Right ventricle myocardium superior (tissue), 1 donor: ENCODE data around the gene RBM34. TPM values are rescaled to one million over a fixed set of nuclear protein-coding genes. Genes with fewer than 3 reads are reported as not detected.
"Not testable (repeated sequence)": the region's sequence is repeated elsewhere in the genome, so short reads cannot be mapped to it uniquely, and the experiment has no call there.

Experiments
- ATAC-seq: fragments of 200-7000 bp; cut with Tn5 transposase; one replicate; pipeline ENCODE4 v1.9.1; 2020; ENCODE audit warnings: mild to moderate bottlenecking; ENCODE audit not compliant: poor library complexity
- DNase-seq: peaks from one replicate; pipeline ENCODE4 v3.0.0-alpha.2; 2020
- intact Hi-C: fragments of 100-400 bp; cut with DNase I; formaldehyde crosslinking; loops from one replicate; pipeline ENCODE4 v1.11.2; 2022
- total RNA-seq: library from RNA; stranded (reverse); fragmentation: NEBNext Ultra II Directional; extraction: Animal tissue kit (Norgen Biotek cat#: 25700); gene quantifications from one replicate; pipeline ENCODE4 v1.2.1, GENCODE V29; 2021
- donor health status: DM: no; HTN: yes; CAD: no; lungs with severe emphysema.

The RBM34 gene
- total RNA-seq, 1 donor from 2014 or later = 50.1 TPM

GRCh38 chr1:235098991-235099390 is 62.1 kb downstream of the RBM34 start:
- intact Hi-C loops = no loop called here
- ATAC-seq = no peak
- no peak for DNase-seq

- DNase-seq (no peak), ATAC-seq (no peak)
- intact Hi-C loops = no loop called here
Observed at GRCh38 chr1:235098547-235098946, 62.5 kb downstream of the RBM34 start.

- intact Hi-C loops, DNase-seq, ATAC-seq: not testable (repeated sequence)
Observed at GRCh38 chr1:235097501-235097900, 63.5 kb downstream of the RBM34 start.

- DNase-seq = no peak
- intact Hi-C loops = no loop called here
- no peak for ATAC-seq
Observed at GRCh38 chr1:235095938-235096562, 65.0 kb downstream of the RBM34 start.

- ATAC-seq (peak; percentile 88), DNase-seq (peak; percentile 89)
- intact Hi-C loops = no loop called here
Observed at GRCh38 chr1:235093696-235094592, 67.1 kb downstream of the RBM34 start.

- DNase-seq (peak; percentile 60), ATAC-seq (peak; percentile 92)
- intact Hi-C loops = no loop called here
Observed at GRCh38 chr1:235093013-235093695, 67.9 kb downstream of the RBM34 start.

DNA sequence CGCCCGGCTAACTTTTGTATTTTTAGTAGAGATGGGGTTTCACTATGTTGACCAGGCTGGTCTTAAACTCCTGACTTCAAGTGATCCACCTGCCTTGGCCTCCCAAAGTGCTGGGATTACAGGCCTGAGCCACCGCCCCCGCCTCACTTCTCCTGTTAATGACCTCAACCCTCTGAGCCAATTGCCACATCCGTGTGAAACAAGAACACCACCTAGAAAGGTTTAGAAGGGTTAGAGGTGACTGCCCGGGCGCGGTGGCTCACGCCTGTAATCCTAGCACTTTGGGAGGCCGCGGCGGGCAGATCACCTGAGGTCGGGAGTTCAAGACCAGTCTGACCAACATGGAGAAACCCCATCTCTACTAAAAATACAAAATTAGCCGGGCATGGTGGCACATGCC is 68.6 kb downstream of the RBM34 start:
- intact Hi-C loops, DNase-seq, ATAC-seq: not testable (repeated sequence)

DNA sequence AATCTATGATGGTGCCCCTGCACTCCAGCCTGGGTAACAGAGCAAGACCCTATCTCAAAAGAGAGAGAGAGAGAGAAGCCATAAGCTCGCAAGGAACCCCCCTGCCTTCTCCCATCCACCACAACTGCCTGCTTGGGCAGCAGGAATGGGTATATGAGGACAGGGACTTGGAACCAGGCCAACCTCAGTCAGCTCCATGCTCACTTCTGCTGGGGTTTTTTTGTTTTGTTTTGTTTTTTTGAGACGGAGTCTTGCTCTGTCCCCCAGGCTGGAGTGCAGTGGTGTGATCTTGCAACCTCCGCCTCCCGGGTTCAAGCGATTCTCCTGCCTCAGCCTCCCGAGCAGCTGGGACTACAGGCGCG is 69.0 kb downstream of the RBM34 start:
- intact Hi-C loops, DNase-seq, ATAC-seq: not testable (repeated sequence)

DNA sequence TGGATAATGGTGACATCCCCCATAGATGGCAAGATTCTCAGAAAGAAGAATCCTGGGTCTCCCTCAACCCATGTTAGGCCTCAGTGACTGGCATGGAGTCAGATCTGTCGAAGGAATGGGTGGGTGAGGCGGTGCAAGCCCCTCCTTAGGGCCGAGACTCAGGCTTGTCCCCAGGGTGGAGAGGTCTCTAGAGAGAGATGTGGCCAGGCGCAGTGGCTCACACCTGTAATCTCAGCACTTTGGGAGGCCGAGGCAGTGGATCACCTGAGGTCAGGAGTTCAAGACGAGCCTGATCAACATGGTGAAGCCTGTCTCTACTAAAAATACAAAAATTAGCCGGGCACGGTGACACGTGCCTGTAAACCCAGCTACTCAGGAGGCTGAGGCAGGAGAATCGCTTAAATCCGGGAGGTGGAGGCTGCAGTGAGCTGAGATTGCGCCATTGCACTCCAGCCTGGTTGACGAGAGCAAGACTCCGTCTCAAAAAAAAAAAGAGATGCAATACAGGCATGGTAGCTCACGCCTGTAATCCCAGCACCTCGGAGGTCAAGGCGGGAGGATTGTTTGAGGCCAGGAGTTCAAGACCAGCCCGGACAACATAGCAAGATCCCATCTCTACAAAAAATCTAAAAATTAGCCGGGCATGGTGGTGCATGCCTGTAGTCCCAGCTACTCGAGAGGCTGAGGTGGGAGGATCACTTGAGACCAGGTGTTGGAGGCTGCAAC is 69.6 kb downstream of the RBM34 start:
- ATAC-seq, DNase-seq, intact Hi-C loops: not testable (repeated sequence)

- no peak for DNase-seq
- intact Hi-C loops = no loop called here
- no peak for ATAC-seq
Observed at GRCh38 chr1:235090406-235091069, 70.5 kb downstream of the RBM34 start.

GRCh38 chr1:235088907-235089306 is 72.1 kb downstream of the RBM34 start:
- DNase-seq (no peak), ATAC-seq (no peak)
- intact Hi-C loops = no loop called here

DNA sequence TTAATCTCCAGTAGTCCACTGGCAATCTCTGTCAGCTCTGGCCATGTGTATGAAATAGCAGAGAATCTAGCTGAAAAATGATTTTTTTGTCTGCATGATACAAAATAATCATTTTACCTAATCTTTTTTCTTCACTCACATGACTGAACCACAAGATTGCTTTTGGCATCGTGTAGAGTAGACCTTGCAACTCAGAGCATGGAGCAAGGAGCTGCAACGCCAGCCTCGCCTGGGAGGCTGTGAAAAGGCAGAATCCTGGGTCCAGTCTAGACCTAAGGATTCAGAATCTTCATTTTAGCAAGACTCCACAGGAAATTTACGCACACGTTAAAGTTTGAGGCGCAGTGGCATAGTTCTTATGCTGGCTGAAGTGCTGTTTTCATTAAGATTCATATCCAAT is 72.6 kb downstream of the RBM34 start:
- DNase-seq = no peak
- intact Hi-C loops = no loop called here
- no peak for ATAC-seq

DNA sequence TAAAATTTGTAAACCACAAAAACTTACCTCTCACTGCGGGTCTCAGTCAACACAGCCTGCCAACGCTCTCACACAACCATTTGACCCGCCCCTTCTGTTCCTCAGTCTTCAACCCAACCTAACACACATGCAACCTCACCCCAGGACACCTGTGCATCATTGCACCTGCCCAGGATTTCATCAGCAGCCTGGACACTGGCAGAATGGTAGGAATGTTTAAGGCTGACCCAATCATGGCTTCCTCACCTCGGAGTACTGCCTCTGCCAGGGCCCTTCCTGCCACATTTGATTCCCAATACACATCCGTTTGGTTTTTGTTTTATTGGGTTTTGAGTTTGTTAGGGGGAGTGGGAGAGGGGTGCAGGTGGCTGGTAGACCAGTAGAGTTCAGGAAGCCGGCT is 73.1 kb downstream of the RBM34 start:
- DNase-seq (no peak), ATAC-seq (no peak)
- intact Hi-C loops = no loop called here

GRCh38 chr1:235085411-235086117 is 75.5 kb downstream of the RBM34 start:
- ATAC-seq, DNase-seq, intact Hi-C loops: not testable (repeated sequence)
